GM18870 (cell line): ENCODE data around the gene GALNT1.
"Not testable (repeated sequence)": the region's sequence is repeated elsewhere in the genome, so short reads cannot be mapped to it uniquely, and the experiment has no call there.

Experiments
- ATAC-seq: cut with Tn5 transposase; IDR thresholded peaks from one replicate; pipeline ENCODE4 v1.9.1; 2021; ENCODE audit warnings: moderate library complexity; ENCODE audit not compliant: unreplicated experiment

GALNT1 gene

GRCh38 chr18:35581546-35581897 is at the start of gene GALNT1:
GALNT1 (plus strand) TSS chr18:35581740; CDS start chr18:35654663, 72,923 bp downstream.
- no peak for ATAC-seq

- no peak for ATAC-seq
Observed at GRCh38 chr18:35533916-35534405, 47.6 kb upstream of the GALNT1 start.

- no peak for ATAC-seq
Observed at GRCh38 chr18:35535297-35535696, 46.2 kb upstream of the GALNT1 start.

- no peak for ATAC-seq
Observed at GRCh38 chr18:35542356-35542755, 39.2 kb upstream of the GALNT1 start.

GRCh38 chr18:35547008-35547605 is 34.4 kb upstream of the GALNT1 start:
- ATAC-seq: no peak

GRCh38 chr18:35549564-35549963 is 32.0 kb upstream of the GALNT1 start:
- ATAC-seq: no peak

GRCh38 chr18:35553300-35553699 is 28.2 kb upstream of the GALNT1 start:
- no peak for ATAC-seq

- ATAC-seq: not testable (repeated sequence)
Observed at GRCh38 chr18:35555538-35555937, 26.0 kb upstream of the GALNT1 start.

GRCh38 chr18:35559867-35560266 is 21.7 kb upstream of the GALNT1 start:
- no peak for ATAC-seq

- peak; percentile 94 for ATAC-seq
Observed at GRCh38 chr18:35564795-35565453, 16.6 kb upstream of the GALNT1 start.

- no peak for ATAC-seq
Observed at GRCh38 chr18:35566019-35566418, 15.5 kb upstream of the GALNT1 start.

- ATAC-seq: no peak
Observed at GRCh38 chr18:35570182-35570581, 11.4 kb upstream of the GALNT1 start.

GRCh38 chr18:35571138-35571537 is 10.4 kb upstream of the GALNT1 start:
- ATAC-seq: no peak

- ATAC-seq: no peak
Observed at GRCh38 chr18:35572644-35573043, 8.9 kb upstream of the GALNT1 start.

- no peak for ATAC-seq
Observed at GRCh38 chr18:35573531-35573930, 8.0 kb upstream of the GALNT1 start.

GRCh38 chr18:35576240-35576845 is 5.2 kb upstream of the GALNT1 start:
- not testable (repeated sequence) for ATAC-seq

- ATAC-seq: peak; percentile 82
Observed at GRCh38 chr18:35577045-35577848, 4.3 kb upstream of the GALNT1 start.

- ATAC-seq: no peak
Observed at GRCh38 chr18:35578481-35578880, 3.1 kb upstream of the GALNT1 start.

- ATAC-seq: no peak
Observed at GRCh38 chr18:35578936-35579335, 2.6 kb upstream of the GALNT1 start.

- ATAC-seq: no peak
Observed at GRCh38 chr18:35580701-35581539, 620 bp upstream of the GALNT1 start.
